ENCODE results near the gene KCNK3.

- TF ChIP-seq, protein P1, sequence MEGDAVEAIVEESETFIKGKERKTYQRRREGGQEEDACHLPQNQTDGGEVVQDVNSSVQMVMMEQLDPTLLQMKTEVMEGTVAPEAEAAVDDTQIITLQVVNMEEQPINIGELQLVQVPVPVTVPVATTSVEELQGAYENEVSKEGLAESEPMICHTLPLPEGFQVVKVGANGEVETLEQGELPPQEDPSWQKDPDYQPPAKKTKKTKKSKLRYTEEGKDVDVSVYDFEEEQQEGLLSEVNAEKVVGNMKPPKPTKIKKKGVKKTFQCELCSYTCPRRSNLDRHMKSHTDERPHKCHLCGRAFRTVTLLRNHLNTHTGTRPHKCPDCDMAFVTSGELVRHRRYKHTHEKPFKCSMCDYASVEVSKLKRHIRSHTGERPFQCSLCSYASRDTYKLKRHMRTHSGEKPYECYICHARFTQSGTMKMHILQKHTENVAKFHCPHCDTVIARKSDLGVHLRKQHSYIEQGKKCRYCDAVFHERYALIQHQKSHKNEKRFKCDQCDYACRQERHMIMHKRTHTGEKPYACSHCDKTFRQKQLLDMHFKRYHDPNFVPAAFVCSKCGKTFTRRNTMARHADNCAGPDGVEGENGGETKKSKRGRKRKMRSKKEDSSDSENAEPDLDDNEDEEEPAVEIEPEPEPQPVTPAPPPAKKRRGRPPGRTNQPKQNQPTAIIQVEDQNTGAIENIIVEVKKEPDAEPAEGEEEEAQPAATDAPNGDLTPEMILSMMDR (IDR thresholded peaks at IDR 0.05) = peak; percentile 85 to 95 (median 85)
- no peak for TF ChIP-seq EP300 (IDR thresholded peaks at IDR 0.05)
- peak; percentile 31 for TF ChIP-seq POLR2A (IDR thresholded peaks at IDR 0.05)
Observed at GRCh38 chr2:26745609-26746327, 53.2 kb downstream of the KCNK3 start.

All from ovary (tissue), 3 donors.